HG03469 (cell line): ENCODE results near the gene RBMS3.
"Not testable (repeated sequence)": the region's sequence is repeated elsewhere in the genome, so short reads cannot be mapped to it uniquely, and the experiment has no call there.

Experiments
- ATAC-seq: cut with Tn5 transposase; IDR thresholded peaks from one replicate; pipeline ENCODE4 v1.9.1; 2021; ENCODE audit warnings: mild to moderate bottlenecking, moderate library complexity, moderate number of reproducible peaks; ENCODE audit not compliant: unreplicated experiment

RBMS3 gene

GRCh38 chr3:29280404-29281093, at the start of gene RBMS3:
Gene RBMS3 (plus strand): TSS chr3:29281071.
- ATAC-seq = peak; percentile 35

- ATAC-seq = not testable (repeated sequence)
These were observed 47.7 kb upstream of the RBMS3 start for GRCh38 chr3:29233126-29233525.

GRCh38 chr3:29236146-29236840, 44.6 kb upstream of the RBMS3 start:
- ATAC-seq = no peak

GRCh38 chr3:29239376-29239775, 41.5 kb upstream of the RBMS3 start:
- ATAC-seq = no peak

- ATAC-seq = no peak
These were observed 40.6 kb upstream of the RBMS3 start for GRCh38 chr3:29240248-29240647.

GRCh38 chr3:29240887-29241286, 40.0 kb upstream of the RBMS3 start:
- ATAC-seq = no peak

- no peak for ATAC-seq
These were observed 39.0 kb upstream of the RBMS3 start for GRCh38 chr3:29241855-29242254.

GRCh38 chr3:29242296-29242695, 38.6 kb upstream of the RBMS3 start:
- ATAC-seq = no peak

GRCh38 chr3:29245441-29245840, 35.4 kb upstream of the RBMS3 start:
- ATAC-seq = no peak

- ATAC-seq = no peak
These were observed 33.7 kb upstream of the RBMS3 start for GRCh38 chr3:29247088-29247745.

GRCh38 chr3:29249829-29250345, 31.0 kb upstream of the RBMS3 start:
- no peak for ATAC-seq

- ATAC-seq = no peak
These were observed 24.8 kb upstream of the RBMS3 start for GRCh38 chr3:29255854-29256696.

GRCh38 chr3:29258161-29258560, 22.7 kb upstream of the RBMS3 start:
- no peak for ATAC-seq

GRCh38 chr3:29261119-29261518, 19.8 kb upstream of the RBMS3 start:
- ATAC-seq = no peak

GRCh38 chr3:29263476-29263875, 17.4 kb upstream of the RBMS3 start:
- no peak for ATAC-seq

GRCh38 chr3:29265509-29266072, 15.3 kb upstream of the RBMS3 start:
- ATAC-seq = no peak

GRCh38 chr3:29267226-29267625, 13.6 kb upstream of the RBMS3 start:
- no peak for ATAC-seq

GRCh38 chr3:29268651-29269050, 12.2 kb upstream of the RBMS3 start:
- ATAC-seq = no peak

- ATAC-seq = no peak
These were observed 10.1 kb upstream of the RBMS3 start for GRCh38 chr3:29270752-29271151.

- ATAC-seq = no peak
These were observed 9.4 kb upstream of the RBMS3 start for GRCh38 chr3:29271475-29271874.

- no peak for ATAC-seq
These were observed 6.2 kb upstream of the RBMS3 start for GRCh38 chr3:29274667-29275066.
